DND-41 (cell line): ENCODE data around the gene VANGL2.

Source experiments
- ATAC-seq: fragments of 200-7000 bp; cut with Tn5 transposase; 3 replicates; pipeline ENCODE4 v1.9.1; 2021; ENCODE audit warnings: low read depth; ENCODE audit not compliant: insufficient read depth
- DNase-seq: peaks from one replicate; pipeline ENCODE4 v3.0.0-alpha.2; 2020
- H2AFZ ChIP-seq: 2 replicates; pipeline ENCODE4 v1.6.0; 2012; ENCODE audit warnings: low read depth, low read length
- H3K27ac ChIP-seq: 2 replicates; pipeline ENCODE4 v1.5.1; 2012; ENCODE audit warnings: low read length, inconsistent platforms
- H3K27me3 ChIP-seq: fragments of 200-600 bp; sonication (generic); 2 replicates; pipeline ENCODE4 v1.6.0; 2012; ENCODE audit warnings: low read length, mild to moderate bottlenecking, inconsistent platforms; ENCODE audit not compliant: insufficient read depth, poor library complexity
- H3K36me3 ChIP-seq: 2 replicates; pipeline ENCODE4 v1.5.1; 2012; ENCODE audit warnings: low read length, inconsistent platforms; ENCODE audit not compliant: insufficient read depth
- H3K4me1 ChIP-seq: 2 replicates; pipeline ENCODE4 v1.5.1; 2012; ENCODE audit warnings: mild to moderate bottlenecking, low read length; ENCODE audit not compliant: insufficient read depth
- H3K4me2 ChIP-seq: 2 replicates; pipeline ENCODE4 v1.6.0; 2012; ENCODE audit warnings: mild to moderate bottlenecking, moderate library complexity, low read length, inconsistent platforms; ENCODE audit not compliant: insufficient read depth
- H3K4me3 ChIP-seq, 2 experiments: fragments of 200-600 bp in 1 of 2; shearing (Covaris generic) in 1 of 2; 2 replicates each; pipeline ENCODE4 v1.5.1; 2012 to 2016; ENCODE audit warnings: inconsistent platforms in 2 of 2, low read length in 2 of 2, mild to moderate bottlenecking in 2 of 2, low read depth in 1 of 2, moderate library complexity in 1 of 2
- H3K79me2 ChIP-seq: 2 replicates; pipeline ENCODE4 v1.6.0; 2012; ENCODE audit warnings: low read length, inconsistent platforms; ENCODE audit not compliant: insufficient read depth
- H3K9ac ChIP-seq: 2 replicates; pipeline ENCODE4 v1.6.0; 2012; ENCODE audit warnings: low read depth, mild to moderate bottlenecking, inconsistent platforms, low read length, moderate library complexity
- H3K9me3 ChIP-seq: 2 replicates; pipeline ENCODE4 v1.5.1; 2012; ENCODE audit warnings: low read length, moderate library complexity, mild to moderate bottlenecking, inconsistent platforms; ENCODE audit not compliant: insufficient read depth, severe bottlenecking
- H4K20me1 ChIP-seq: 2 replicates; pipeline ENCODE4 v1.6.0; 2012; ENCODE audit warnings: low read length; ENCODE audit not compliant: insufficient read depth
- CTCF ChIP-seq: IDR thresholded peaks from 2 replicates; pipeline ENCODE4 v1.5.1; 2012; ENCODE audit warnings: borderline replicate concordance, low read length, moderate library complexity, mild to moderate bottlenecking; ENCODE audit not compliant: poor library complexity, severe bottlenecking; ENCODE audit errors: extremely low read depth
- EZH2 ChIP-seq: IDR thresholded peaks from 3 replicates; pipeline ENCODE4 v1.6.1; 2012; ENCODE audit warnings: borderline replicate concordance, low read depth, mild to moderate bottlenecking, moderate library complexity, low read length, inconsistent platforms; ENCODE audit not compliant: severe bottlenecking

The VANGL2 gene

GRCh38 chr1:160438317-160438918 is 38.1 kb downstream of the VANGL2 start:
- no peak for TF ChIP-seq CTCF
- Histone ChIP-seq H4K20me1 (no peaks in the 10 kb centered on the region), H3K27me3 (no peaks in the 10 kb centered on the region), H3K36me3 (no peaks in the 10 kb centered on the region), H2AFZ (peak overlapping the region; percentile 85), H3K27ac (peak overlapping the region; percentile 91), H3K9me3 (no peaks in the 10 kb centered on the region), H3K9ac (peak overlapping the region; percentile 53), H3K4me2 (peak overlapping the region; percentile 73), H3K4me3 (peak overlapping the region in 1 of 2 experiments; percentile 53; a peak in 2 of 4 replicates), H3K4me1 (peaks cover 25% of the 10 kb centered on the region), H3K79me2 (no peaks in the 10 kb centered on the region)
- ATAC-seq (peak; percentile 44), DNase-seq (no peak)

- H3K4me2 ChIP-seq = no peak overlapping the region
- H3K9ac ChIP-seq = no peak overlapping the region
- peak overlapping the region; percentile 91; the same call in 1 of the 2 replicates for H3K27ac ChIP-seq
- no peaks in the 10 kb centered on the region for H3K79me2 ChIP-seq
- H3K36me3 ChIP-seq = no peaks in the 10 kb centered on the region
- DNase-seq (no peak), ATAC-seq (no peak)
- H4K20me1 ChIP-seq = no peaks in the 10 kb centered on the region
- no peak overlapping the region for H3K4me3 ChIP-seq
- no peaks in the 10 kb centered on the region for H3K27me3 ChIP-seq
- TF ChIP-seq EZH2 = no peak
- TF ChIP-seq CTCF = no peak
- no peaks in the 10 kb centered on the region for H3K9me3 ChIP-seq
- peaks cover 25% of the 10 kb centered on the region for H3K4me1 ChIP-seq
- H2AFZ ChIP-seq = peak overlapping the region; percentile 85
Observed at GRCh38 chr1:160438935-160439334, 38.6 kb downstream of the VANGL2 start.

GRCh38 chr1:160439718-160440117 is 39.4 kb downstream of the VANGL2 start:
- Histone ChIP-seq H3K36me3 (no peaks in the 10 kb centered on the region), H3K9ac (no peak overlapping the region), H3K4me2 (no peak overlapping the region), H3K9me3 (no peaks in the 10 kb centered on the region), H3K79me2 (no peaks in the 10 kb centered on the region), H3K4me3 (no peak overlapping the region), H2AFZ (no peak overlapping the region), H3K4me1 (peaks cover 25% of the 10 kb centered on the region), H4K20me1 (no peaks in the 10 kb centered on the region), H3K27ac (no peak overlapping the region), H3K27me3 (no peaks in the 10 kb centered on the region)
- DNase-seq (no peak), ATAC-seq (no peak)
- TF ChIP-seq EZH2 = no peak
- TF ChIP-seq CTCF = no peak
